BJ (cell line): ENCODE results near the gene SAFB. TPM values are rescaled to one million over a fixed set of nuclear protein-coding genes. Genes with fewer than 3 reads are reported as not detected.

Experiments
- CTCF ChIA-PET: fragments of 350-600 bp; formaldehyde crosslinking; extraction: SDS; loops from one replicate; lab custom pipeline; 2021; ENCODE audit warnings: antibody characterized with exemption, inconsistent platforms; lab: Yijun Ruan, JAX
- POLR2A ChIA-PET: fragments of 300-600 bp; sonication (Branson Sonifier 250); formaldehyde crosslinking; extraction: SDS; loops from one replicate; lab custom pipeline; 2021; ENCODE audit warnings: antibody characterized with exemption; lab: Charles Lee
- DNase-seq: peaks from one replicate; pipeline ENCODE4 v3.0.0-alpha.2; 2011; ENCODE audit warnings: low read depth
- H3K27me3 ChIP-seq: 2 replicates; pipeline ENCODE4 v1.6.0; 2011; ENCODE audit warnings: low read length; ENCODE audit not compliant: control insufficient read depth, insufficient read depth
- H3K36me3 ChIP-seq: 2 replicates; pipeline ENCODE4 v1.5.1; 2011; ENCODE audit warnings: low read length; ENCODE audit not compliant: control insufficient read depth, insufficient read depth
- H3K4me3 ChIP-seq: 2 replicates; pipeline ENCODE4 v1.5.1; 2011; ENCODE audit warnings: low read depth, mild to moderate bottlenecking, control low read depth, low read length
- polyA plus RNA-seq: library from polyadenylated mRNA; depleted of rRNA; stranded (reverse); fragments of >200 nt; gene quantifications from 2 replicates; pipeline ENCODE4 v1.2.3, GENCODE V29; 2011
- TF ChIP-seq, protein P1 (sequence below): IDR thresholded peaks from 2 replicates; pipeline ENCODE4 v1.5.1; 2011; ENCODE audit warnings: low read depth, mild to moderate bottlenecking, control low read depth, inconsistent platforms, low read length, moderate library complexity; ENCODE audit not compliant: insufficient read depth

SAFB gene
- polyA plus RNA-seq, 1 experiment, result 20.8 TPM

DNA sequence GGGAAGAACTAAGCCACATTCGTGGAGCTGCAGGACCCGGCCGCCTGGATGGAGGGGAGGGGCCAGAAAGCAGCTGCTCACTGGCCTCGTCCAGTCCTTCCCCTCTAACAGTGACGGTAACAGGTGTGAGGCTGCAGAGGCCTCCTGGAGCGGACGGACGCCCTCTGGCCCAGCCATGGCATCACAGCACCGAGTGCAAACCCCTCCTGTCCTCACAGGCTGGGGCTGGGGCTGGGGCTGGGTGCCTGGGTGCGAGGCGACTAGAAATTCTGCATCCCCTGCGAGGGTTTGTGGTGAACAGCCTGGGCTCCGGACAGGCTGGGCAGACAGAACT, 53.9 kb downstream of the SAFB start:
- no peaks in the 10 kb centered on the region for H3K27me3 ChIP-seq
- POLR2A ChIA-PET, result no interaction called here
- DNase-seq, result no peak
- CTCF ChIA-PET, result interaction anchor here (2.8 kb wide), 1 partner anchor 11 kb away, joined by 11 read pairs; no protein-coding TSS in a partner anchor
- peaks cover 6% of the 10 kb centered on the region for H3K36me3 ChIP-seq
- TF ChIP-seq, protein P1, sequence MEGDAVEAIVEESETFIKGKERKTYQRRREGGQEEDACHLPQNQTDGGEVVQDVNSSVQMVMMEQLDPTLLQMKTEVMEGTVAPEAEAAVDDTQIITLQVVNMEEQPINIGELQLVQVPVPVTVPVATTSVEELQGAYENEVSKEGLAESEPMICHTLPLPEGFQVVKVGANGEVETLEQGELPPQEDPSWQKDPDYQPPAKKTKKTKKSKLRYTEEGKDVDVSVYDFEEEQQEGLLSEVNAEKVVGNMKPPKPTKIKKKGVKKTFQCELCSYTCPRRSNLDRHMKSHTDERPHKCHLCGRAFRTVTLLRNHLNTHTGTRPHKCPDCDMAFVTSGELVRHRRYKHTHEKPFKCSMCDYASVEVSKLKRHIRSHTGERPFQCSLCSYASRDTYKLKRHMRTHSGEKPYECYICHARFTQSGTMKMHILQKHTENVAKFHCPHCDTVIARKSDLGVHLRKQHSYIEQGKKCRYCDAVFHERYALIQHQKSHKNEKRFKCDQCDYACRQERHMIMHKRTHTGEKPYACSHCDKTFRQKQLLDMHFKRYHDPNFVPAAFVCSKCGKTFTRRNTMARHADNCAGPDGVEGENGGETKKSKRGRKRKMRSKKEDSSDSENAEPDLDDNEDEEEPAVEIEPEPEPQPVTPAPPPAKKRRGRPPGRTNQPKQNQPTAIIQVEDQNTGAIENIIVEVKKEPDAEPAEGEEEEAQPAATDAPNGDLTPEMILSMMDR, result no peak
- no peak overlapping the region for H3K4me3 ChIP-seq

DNA sequence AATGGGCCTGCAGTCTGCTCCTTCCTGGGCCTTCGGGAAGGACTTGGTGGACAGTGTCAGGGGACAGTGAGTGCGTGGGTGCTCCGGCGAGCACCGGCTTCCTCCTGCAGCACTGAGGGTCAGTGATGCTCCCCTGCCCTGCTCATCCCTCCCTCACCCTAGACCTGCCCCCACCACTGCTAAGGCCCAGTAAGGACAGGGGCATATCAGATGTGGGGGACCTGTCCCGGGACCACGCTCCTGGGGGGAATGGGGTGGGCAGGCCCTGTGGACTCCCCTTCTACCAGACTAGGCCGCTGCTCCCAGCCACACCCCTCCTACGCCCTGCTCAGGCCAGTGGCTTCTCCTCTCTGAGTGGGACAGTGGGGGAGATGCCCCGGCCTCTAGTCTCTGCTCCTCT, 54.3 kb downstream of the SAFB start:
- Histone ChIP-seq H3K27me3 (no peaks in the 10 kb centered on the region), H3K4me3 (no peak overlapping the region), H3K36me3 (peaks cover 5% of the 10 kb centered on the region)
- ChIA-PET POLR2A (no interaction called here), CTCF (interaction anchor here (0.7 to 2.8 kb wide), 2 partner anchors 10 to 12 kb away, joined by 3 to 11 read pairs; no protein-coding TSS in a partner anchor)
- TF ChIP-seq, protein P1, result no peak
- DNase-seq, result no peak

DNA sequence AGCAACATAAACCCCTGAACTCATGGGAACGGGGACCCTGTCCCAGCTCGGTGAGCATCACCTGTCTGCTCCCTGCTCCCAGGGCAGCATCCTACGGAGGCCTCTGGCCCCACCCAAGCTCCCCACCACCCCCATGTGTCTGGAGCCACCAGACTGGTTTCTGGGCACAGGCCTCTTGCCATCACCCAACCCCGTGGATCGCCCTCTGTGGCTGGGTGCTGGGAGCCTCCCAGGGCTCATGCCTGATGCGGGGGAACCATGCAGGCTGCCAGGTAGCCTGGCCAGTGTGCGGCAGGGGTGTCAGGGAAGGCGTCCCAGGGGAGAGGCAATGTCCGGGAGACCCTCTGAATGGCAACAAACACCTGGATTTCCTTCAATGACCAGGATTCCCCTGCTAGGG, 54.7 kb downstream of the SAFB start:
- Histone ChIP-seq H3K36me3 (peaks cover 5% of the 10 kb centered on the region), H3K27me3 (no peaks in the 10 kb centered on the region), H3K4me3 (no peak overlapping the region)
- TF ChIP-seq, protein P1, result no peak
- POLR2A ChIA-PET, result no interaction called here
- CTCF ChIA-PET, result interaction anchor here (0.7 to 2.8 kb wide), 2 partner anchors 10 to 12 kb away, joined by 3 to 11 read pairs; no protein-coding TSS in a partner anchor
- DNase-seq, result no peak

DNA sequence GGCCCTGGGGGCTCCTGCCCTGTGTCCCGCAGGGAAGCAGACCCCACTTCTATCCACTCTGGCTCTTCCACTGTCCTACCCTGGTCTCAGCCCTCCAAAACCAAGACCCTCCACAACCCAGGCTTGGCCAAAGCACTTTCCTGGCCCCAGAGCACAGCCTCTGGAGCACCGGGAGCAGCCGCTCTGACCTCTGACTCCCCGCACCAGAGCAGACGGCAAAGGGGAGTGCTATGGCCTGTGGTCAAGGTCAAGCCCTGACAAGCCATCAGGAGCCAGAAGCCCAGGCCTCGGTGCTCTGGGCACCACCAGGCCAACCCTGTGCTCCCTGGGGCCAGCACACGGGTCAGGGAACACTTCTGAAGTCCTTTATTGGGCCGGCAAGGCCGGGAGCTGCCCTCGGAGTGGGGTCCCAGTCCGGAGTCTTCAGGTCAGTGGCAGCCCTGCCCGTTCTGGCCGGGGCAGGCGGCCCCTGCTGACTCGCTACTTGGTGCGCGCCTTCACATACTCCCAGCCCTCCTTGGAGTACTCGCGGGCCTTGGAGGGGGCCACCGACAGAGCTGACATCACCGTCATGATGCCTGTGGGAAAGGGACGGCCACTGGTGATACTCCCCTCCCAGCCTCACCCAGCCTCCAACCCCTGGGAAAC, 55.3 kb downstream of the SAFB start:
- TF ChIP-seq, protein P1, result no peak
- ChIA-PET POLR2A (no interaction called here), CTCF (interaction anchor here (0.7 to 1.5 kb wide), 2 partner anchors 9 to 11 kb away, joined by 3 to 7 read pairs; no protein-coding TSS in a partner anchor)
- Histone ChIP-seq H3K36me3 (peaks cover 5% of the 10 kb centered on the region), H3K4me3 (no peak overlapping the region), H3K27me3 (no peaks in the 10 kb centered on the region)
- DNase-seq, result no peak

DNA sequence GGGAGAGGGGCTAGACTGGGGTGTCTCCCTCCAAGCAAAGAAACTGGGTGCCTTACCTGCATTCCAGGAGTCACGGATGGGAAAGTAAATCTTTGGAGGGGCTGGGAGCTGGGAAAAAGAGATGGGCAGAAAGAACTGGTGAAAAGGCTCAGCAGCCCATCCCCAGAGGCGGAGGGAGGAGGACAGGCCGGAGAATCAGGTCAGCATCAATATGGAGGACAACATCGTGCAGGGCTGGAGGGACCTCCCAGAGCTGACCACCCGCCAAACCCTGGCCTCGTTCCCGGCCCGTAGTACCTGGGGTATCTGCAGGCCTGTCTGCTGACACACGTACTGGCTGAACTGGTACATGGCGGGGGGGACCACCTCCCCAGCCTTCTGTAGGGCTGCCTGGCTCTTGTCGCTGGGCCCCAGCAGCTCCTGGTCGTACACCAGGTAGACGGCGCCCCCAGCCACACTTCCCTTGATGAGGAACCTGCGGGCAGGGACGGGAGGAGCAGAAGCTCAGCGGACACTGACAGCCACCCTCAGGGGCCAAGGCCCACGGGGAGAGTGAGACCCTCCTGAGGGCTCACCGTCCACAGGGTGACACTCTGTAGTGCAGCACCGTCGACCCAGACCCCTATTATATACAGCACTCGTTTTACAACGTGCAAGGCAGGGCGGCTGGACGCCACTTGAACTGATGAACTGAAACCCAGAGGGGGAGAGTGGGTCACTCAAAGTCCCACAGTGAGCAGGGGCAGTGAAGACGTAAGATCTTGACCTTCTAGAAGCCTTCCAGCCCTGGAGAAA, 56.6 kb downstream of the SAFB start:
- H3K4me3 ChIP-seq, result peak overlapping the region; percentile 84
- POLR2A ChIA-PET, result no interaction called here
- DNase-seq, result no peak
- CTCF ChIA-PET, result interaction anchor here (1.0 to 1.6 kb wide), 4 partner anchors 8 to 12 kb away, joined by 3 to 8 read pairs (median 6); partner anchors contain the start of gene RPL36
- TF ChIP-seq, protein P1, result no peak
- H3K27me3 ChIP-seq, result no peaks in the 10 kb centered on the region
- peaks cover 5% of the 10 kb centered on the region for H3K36me3 ChIP-seq
